ENCODE measurements around the gene SLAMF1. TPM values are rescaled to one million over a fixed set of nuclear protein-coding genes. Genes with fewer than 3 reads are reported as not detected.
A peak's percentile ranks its signal among the peaks of the same experiment; 100 is the strongest.

Gene SLAMF1
- total RNA-seq, 4 donors from 2014 or later, result 0.57 to 5.0 (median 0.95) TPM

GRCh38 chr1:160658814-160659193 lies 12.0 kb upstream of the SLAMF1 start:
- Histone ChIP-seq H3K4me1 (no peaks in the 10 kb centered on the region), H3K27ac (replicated peaks in 1 of 4) (no peak overlapping the region), H3K4me3 (no peak overlapping the region), H3K9me3 (peaks cover 0 to 4% (median 0%) of the 10 kb centered on the region in 4 donors), H3K36me3 (no peaks in the 10 kb centered on the region), H3K27me3 (no peaks in the 10 kb centered on the region)
- intact Hi-C loops (cut with DNase I), result no loop called here
- TF ChIP-seq CTCF (IDR thresholded peaks at IDR 0.05) (no peak), POLR2AphosphoS5 (IDR thresholded peaks at IDR 0.05) (no peak), POLR2A (IDR thresholded peaks at IDR 0.05; ENCODE audit: low read depth) (no peak), EP300 (IDR thresholded peaks at IDR 0.05) (no peak)
- 91% methylated on average over 2 of the region's 2 CpGs for WGBS
- peak; percentile 37 for DNase-seq (ENCODE audit: extremely low spot score)

GRCh38 chr1:160658162-160658813 lies 11.4 kb upstream of the SLAMF1 start:
- DNase-seq (ENCODE audit: extremely low spot score), result peak; percentile 47
- no peak for TF ChIP-seq POLR2AphosphoS5 (IDR thresholded peaks at IDR 0.05)
- TF ChIP-seq POLR2A (IDR thresholded peaks at IDR 0.05; ENCODE audit: low read depth), result no peak
- no peak for TF ChIP-seq CTCF (IDR thresholded peaks at IDR 0.05)
- no peak for TF ChIP-seq EP300 (IDR thresholded peaks at IDR 0.05)
- no peaks in the 10 kb centered on the region for H3K27me3 ChIP-seq
- H3K4me1 ChIP-seq, result no peaks in the 10 kb centered on the region
- no peaks in the 10 kb centered on the region for H3K36me3 ChIP-seq
- H3K27ac ChIP-seq (replicated peaks in 1 of 4), result no peak overlapping the region
- no peak overlapping the region for H3K4me3 ChIP-seq
- peaks cover 0 to 4% (median 0%) of the 10 kb centered on the region in 4 donors for H3K9me3 ChIP-seq
- intact Hi-C loops (cut with DNase I), result no loop called here
- WGBS, result 80% methylated on average over 8 of the region's 8 CpGs

GRCh38 chr1:160657250-160657781 lies 10.5 kb upstream of the SLAMF1 start:
- no peaks in the 10 kb centered on the region for H3K27me3 ChIP-seq
- H3K9me3 ChIP-seq, result peaks cover 0 to 4% (median 0%) of the 10 kb centered on the region in 4 donors
- H3K4me3 ChIP-seq, result no peak overlapping the region
- TF ChIP-seq POLR2A (IDR thresholded peaks at IDR 0.05; ENCODE audit: low read depth), result no peak
- no peak for TF ChIP-seq CTCF (IDR thresholded peaks at IDR 0.05)
- 65% methylated on average over 5 of the region's 5 CpGs for WGBS
- no peaks in the 10 kb centered on the region for H3K4me1 ChIP-seq
- no peak overlapping the region for H3K27ac ChIP-seq (replicated peaks in 1 of 4)
- intact Hi-C loops (cut with DNase I), result no loop called here
- DNase-seq (ENCODE audit: extremely low spot score), result no peak
- no peaks in the 10 kb centered on the region for H3K36me3 ChIP-seq

DNA sequence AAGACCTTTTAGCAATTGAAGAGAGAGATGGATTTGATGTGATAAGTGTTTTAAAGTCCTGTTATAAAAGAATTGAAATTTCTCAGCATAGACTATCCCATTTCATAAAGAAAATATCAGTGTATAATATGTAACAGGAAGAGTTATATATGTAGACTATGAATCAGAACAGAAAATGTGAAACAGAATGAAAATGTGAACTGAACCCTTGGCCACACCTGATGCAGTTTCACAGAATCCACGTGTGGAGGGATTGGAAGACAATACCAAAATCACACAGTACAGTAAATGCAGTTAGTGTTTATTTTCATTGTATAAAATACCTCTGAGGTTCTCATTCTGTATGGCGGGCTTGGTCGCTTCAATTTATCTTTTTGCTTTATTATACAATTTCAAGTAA lies 9.9 kb upstream of the SLAMF1 start:
- no peak for DNase-seq (ENCODE audit: extremely low spot score)
- Histone ChIP-seq H3K4me3 (no peak overlapping the region), H3K36me3 (no peaks in the 10 kb centered on the region), H3K4me1 (peaks cover 0 to 1% (median 0%) of the 10 kb centered on the region in 4 donors), H3K27ac (replicated peaks in 1 of 4) (no peak overlapping the region), H3K27me3 (no peaks in the 10 kb centered on the region), H3K9me3 (peaks cover 0 to 4% (median 0%) of the 10 kb centered on the region in 4 donors)
- TF ChIP-seq POLR2A (IDR thresholded peaks at IDR 0.05; ENCODE audit: low read depth) (no peak), CTCF (IDR thresholded peaks at IDR 0.05) (no peak), EP300 (IDR thresholded peaks at IDR 0.05) (no peak), POLR2AphosphoS5 (IDR thresholded peaks at IDR 0.05) (no peak)
- 47% methylated on average over 3 of the region's 3 CpGs for WGBS
- intact Hi-C loops (cut with DNase I), result no loop called here

GRCh38 chr1:160653620-160654016 lies 6.8 kb upstream of the SLAMF1 start:
- H3K27ac ChIP-seq (replicated peaks in 1 of 4), result no peak overlapping the region
- no peak overlapping the region for H3K4me3 ChIP-seq
- no peaks in the 10 kb centered on the region for H3K27me3 ChIP-seq
- no peaks in the 10 kb centered on the region for H3K9me3 ChIP-seq
- 87% methylated on average over 2 of the region's 2 CpGs for WGBS
- DNase-seq (ENCODE audit: extremely low spot score), result peak; percentile 45
- peaks cover 0 to 4% (median 0%) of the 10 kb centered on the region in 4 donors for H3K4me1 ChIP-seq
- intact Hi-C loops (cut with DNase I), result no loop called here
- H3K36me3 ChIP-seq, result no peaks in the 10 kb centered on the region
- no peak for TF ChIP-seq CTCF (IDR thresholded peaks at IDR 0.05)
- TF ChIP-seq EP300 (IDR thresholded peaks at IDR 0.05), result no peak
- TF ChIP-seq POLR2A (IDR thresholded peaks at IDR 0.05; ENCODE audit: low read depth), result no peak
- no peak for TF ChIP-seq POLR2AphosphoS5 (IDR thresholded peaks at IDR 0.05)
